HepG2 (cell line): ENCODE results near the gene WIZ.

Source experiments
- CTCF ChIP-seq: sonication (generic); formaldehyde crosslinking; IDR thresholded peaks from 2 replicates; pipeline ENCODE4 v1.5.0; 2020; ENCODE audit warnings: mild to moderate bottlenecking, missing genetic modification reagents, moderate library complexity
- EZH2 ChIP-seq: conservative IDR thresholded peaks from 2 replicates; pipeline ENCODE4 v1.6.1; 2012; ENCODE audit warnings: mild to moderate bottlenecking, low read depth, low read length, moderate library complexity
- TF ChIP-seq, protein P1 (sequence below): sonication (generic); formaldehyde crosslinking; IDR thresholded peaks from 2 replicates; pipeline ENCODE4 v1.4.0; 2020; ENCODE audit warnings: missing genetic modification reagents

- TF ChIP-seq, protein P1, sequence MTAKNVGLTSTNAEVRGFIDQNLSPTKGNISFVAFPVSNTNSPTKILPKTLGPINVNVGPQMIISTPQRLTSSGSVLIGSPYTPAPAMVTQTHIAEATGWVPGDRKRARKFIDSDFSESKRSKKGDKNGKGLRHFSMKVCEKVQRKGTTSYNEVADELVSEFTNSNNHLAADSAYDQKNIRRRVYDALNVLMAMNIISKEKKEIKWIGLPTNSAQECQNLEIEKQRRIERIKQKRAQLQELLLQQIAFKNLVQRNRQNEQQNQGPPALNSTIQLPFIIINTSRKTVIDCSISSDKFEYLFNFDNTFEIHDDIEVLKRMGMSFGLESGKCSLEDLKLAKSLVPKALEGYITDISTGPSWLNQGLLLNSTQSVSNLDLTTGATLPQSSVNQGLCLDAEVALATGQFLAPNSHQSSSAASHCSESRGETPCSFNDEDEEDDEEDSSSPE (CRISPR knock-in tag), result no peak
- TF ChIP-seq EZH2 (no peak), CTCF (CRISPR knock-in tag) (no peak)
Observed at GRCh38 chr19:15498910-15499309, 49.2 kb upstream of the WIZ start.
